ENCODE data around the gene CFLAR. TPM values are rescaled to one million over a fixed set of nuclear protein-coding genes. Genes with fewer than 3 reads are reported as not detected.
A peak's percentile ranks its signal among the peaks of the same experiment; 100 is the strongest.

The CFLAR gene
- total and polyA plus RNA-seq, 2 of the 13 experiments (the other 11 are each of a cell fraction or from before 2014, with no cell fraction given), result 43.8 to 92.1 TPM

GRCh38 chr2:201093573-201093972, 22.4 kb upstream of the CFLAR start (continued):
- TF ChIP-seq, protein P1, sequence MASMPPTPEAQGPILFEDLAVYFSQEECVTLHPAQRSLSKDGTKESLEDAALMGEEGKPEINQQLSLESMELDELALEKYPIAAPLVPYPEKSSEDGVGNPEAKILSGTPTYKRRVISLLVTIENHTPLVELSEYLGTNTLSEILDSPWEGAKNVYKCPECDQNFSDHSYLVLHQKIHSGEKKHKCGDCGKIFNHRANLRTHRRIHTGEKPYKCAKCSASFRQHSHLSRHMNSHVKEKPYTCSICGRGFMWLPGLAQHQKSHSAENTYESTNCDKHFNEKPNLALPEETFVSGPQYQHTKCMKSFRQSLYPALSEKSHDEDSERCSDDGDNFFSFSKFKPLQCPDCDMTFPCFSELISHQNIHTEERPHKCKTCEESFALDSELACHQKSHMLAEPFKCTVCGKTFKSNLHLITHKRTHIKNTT (CRISPR knock-in tag; IDR thresholded peaks at IDR 0.05), result no peak
- no peak for TF ChIP-seq HHEX (CRISPR knock-in tag; IDR thresholded peaks at IDR 0.05)
- TF ChIP-seq KDM6A (CRISPR knock-in tag; IDR thresholded peaks at IDR 0.05; ENCODE audit: low read depth), result no peak
- TF ChIP-seq PAX8 (CRISPR knock-in tag; IDR thresholded peaks at IDR 0.05; ENCODE audit: borderline replicate concordance), result no peak
- TF ChIP-seq CEBPG (CRISPR knock-in tag; IDR thresholded peaks at IDR 0.05), result no peak
- TF ChIP-seq ZNF772 (CRISPR knock-in tag; IDR thresholded peaks at IDR 0.05), result no peak

GRCh38 chr2:201100497-201100896, 15.5 kb upstream of the CFLAR start:
- ATAC-seq (no peak), DNase-seq (ENCODE audit: low spot score) (no peak), FAIRE-seq (no peak)
- H3K4me1 ChIP-seq (ENCODE audit: insufficient read depth, low read length), result peaks cover 35% of the 10 kb centered on the region
- CTCF ChIA-PET (ENCODE audit: low intra/inter-chr PET ratio, low total read pairs), result no interaction called here
- H3K27ac ChIP-seq (ENCODE audit: extremely low read length, insufficient read depth, low read length), result no peak overlapping the region
- H3K9me3 ChIP-seq (ENCODE audit: low read length), result no peaks in the 10 kb centered on the region
- no TSS peak for BruUV-seq (replicated peaks)
- H3K4me3 ChIP-seq (replicated peaks in 1 of 3; ENCODE audit: insufficient read depth in 1 of 3, low read depth in 2 of 3, low read length in 3 of 3), result no peak overlapping the region
- 85% methylated on average over 3 of the region's 3 CpGs for WGBS (ENCODE audit: low lambda C conversion rate)
- H3K9ac ChIP-seq (ENCODE audit: insufficient read depth, low read depth, low read length), result no peak overlapping the region
- POLR2A ChIA-PET, result interaction anchor here (3.0 kb wide), 1 partner anchor 16 kb away, joined by 7 read pairs; the partner anchor contains the start of gene CFLAR
- H3K36me3 ChIP-seq (replicated peaks in 1 of 2; ENCODE audit: control insufficient read depth in 1 of 2, insufficient read depth in 2 of 2, low read length in 2 of 2), result no peaks in the 10 kb centered on the region
- intact Hi-C loops (cut with micrococcal nuclease; ENCODE audit: unreplicated experiment) (no loop called here), in situ Hi-C loops (cut with HindIII; ENCODE audit: extremely low pct_ligation_motif_present, low pct_unique_long_range_greater_than_20kb) (no loop called here)
- no peaks in the 10 kb centered on the region for H3K27me3 ChIP-seq (ENCODE audit: control insufficient read depth in 1 of 2, insufficient read depth in 2 of 2, low read length in 2 of 2)
- no peak overlapping the region for H3K4me2 ChIP-seq (ENCODE audit: low read depth, low read length)
- H2AFZ ChIP-seq (ENCODE audit: low read length), result no peak overlapping the region
- H3K79me2 ChIP-seq (ENCODE audit: insufficient read depth, low read length), result no peaks in the 10 kb centered on the region
- no peaks in the 10 kb centered on the region for H4K20me1 ChIP-seq (ENCODE audit: insufficient read depth, low read length)
- TF ChIP-seq, protein P2, sequence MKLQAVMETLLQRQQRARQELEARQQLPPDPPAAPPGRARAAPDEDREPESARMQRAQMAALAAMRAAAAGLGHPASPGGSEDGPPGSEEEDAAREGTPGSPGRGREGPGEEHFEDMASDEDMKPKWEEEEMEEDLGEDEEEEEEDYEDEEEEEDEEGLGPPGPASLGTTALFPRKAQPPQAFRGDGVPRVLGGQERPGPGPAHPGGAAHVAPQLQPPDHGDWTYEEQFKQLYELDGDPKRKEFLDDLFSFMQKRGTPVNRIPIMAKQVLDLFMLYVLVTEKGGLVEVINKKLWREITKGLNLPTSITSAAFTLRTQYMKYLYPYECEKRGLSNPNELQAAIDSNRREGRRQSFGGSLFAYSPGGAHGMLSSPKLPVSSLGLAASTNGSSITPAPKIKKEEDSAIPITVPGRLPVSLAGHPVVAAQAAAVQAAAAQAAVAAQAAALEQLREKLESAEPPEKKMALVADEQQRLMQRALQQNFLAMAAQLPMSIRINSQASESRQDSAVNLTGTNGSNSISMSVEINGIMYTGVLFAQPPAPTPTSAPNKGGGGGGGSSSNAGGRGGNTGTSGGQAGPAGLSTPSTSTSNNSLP (IDR thresholded peaks at IDR 0.05; ENCODE audit: low read depth, low read length), result no peak
- TF ChIP-seq ZNF451 (CRISPR knock-in tag; IDR thresholded peaks at IDR 0.05), result no peak
- TF ChIP-seq, protein P3, sequence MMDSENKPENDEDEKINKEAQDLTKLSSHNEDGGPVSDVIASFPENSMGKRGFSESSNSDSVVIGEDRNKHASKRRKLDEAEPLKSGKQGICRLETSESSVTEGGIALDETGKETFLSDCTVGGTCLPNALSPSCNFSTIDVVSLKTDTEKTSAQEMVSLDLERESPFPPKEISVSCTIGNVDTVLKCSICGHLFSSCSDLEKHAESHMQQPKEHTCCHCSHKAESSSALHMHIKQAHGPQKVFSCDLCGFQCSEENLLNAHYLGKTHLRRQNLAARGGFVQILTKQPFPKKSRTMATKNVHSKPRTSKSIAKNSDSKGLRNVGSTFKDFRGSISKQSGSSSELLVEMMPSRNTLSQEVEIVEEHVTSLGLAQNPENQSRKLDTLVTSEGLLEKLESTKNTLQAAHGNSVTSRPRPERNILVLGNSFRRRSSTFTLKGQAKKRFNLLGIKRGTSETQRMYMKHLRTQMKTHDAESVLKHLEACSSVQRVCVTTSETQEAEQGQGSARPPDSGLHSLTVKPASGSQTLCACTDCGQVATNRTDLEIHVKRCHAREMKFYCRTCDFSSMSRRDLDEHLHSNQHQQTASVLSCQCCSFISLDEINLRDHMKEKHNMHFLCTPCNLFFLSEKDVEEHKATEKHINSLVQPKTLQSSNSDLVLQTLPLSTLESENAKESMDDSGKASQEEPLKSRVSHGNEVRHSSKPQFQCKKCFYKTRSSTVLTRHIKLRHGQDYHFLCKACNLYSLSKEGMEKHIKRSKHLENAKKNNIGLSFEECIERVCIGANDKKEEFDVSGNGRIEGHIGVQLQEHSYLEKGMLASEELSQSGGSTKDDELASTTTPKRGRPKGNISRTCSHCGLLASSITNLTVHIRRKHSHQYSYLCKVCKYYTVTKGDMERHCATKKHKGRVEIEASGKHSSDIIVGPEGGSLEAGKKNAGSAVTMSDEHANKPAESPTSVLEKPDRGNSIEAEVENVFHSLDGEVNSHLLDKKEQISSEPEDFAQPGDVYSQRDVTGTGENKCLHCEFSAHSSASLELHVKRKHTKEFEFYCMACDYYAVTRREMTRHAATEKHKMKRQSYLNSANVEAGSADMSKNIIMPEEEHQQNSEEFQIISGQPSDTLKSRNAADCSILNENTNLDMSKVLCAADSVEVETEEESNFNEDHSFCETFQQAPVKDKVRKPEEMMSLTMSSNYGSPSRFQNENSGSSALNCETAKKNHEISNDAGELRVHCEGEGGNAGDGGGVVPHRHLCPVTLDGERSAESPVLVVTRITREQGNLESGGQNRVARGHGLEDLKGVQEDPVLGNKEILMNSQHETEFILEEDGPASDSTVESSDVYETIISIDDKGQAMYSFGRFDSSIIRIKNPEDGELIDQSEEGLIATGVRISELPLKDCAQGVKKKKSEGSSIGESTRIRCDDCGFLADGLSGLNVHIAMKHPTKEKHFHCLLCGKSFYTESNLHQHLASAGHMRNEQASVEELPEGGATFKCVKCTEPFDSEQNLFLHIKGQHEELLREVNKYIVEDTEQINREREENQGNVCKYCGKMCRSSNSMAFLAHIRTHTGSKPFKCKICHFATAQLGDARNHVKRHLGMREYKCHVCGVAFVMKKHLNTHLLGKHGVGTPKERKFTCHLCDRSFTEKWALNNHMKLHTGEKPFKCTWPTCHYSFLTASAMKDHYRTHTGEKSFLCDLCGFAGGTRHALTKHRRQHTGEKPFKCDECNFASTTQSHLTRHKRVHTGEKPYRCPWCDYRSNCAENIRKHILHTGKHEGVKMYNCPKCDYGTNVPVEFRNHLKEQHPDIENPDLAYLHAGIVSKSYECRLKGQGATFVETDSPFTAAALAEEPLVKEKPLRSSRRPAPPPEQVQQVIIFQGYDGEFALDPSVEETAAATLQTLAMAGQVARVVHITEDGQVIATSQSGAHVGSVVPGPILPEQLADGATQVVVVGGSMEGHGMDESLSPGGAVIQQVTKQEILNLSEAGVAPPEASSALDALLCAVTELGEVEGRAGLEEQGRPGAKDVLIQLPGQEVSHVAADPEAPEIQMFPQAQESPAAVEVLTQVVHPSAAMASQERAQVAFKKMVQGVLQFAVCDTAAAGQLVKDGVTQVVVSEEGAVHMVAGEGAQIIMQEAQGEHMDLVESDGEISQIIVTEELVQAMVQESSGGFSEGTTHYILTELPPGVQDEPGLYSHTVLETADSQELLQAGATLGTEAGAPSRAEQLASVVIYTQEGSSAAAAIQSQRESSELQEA (CRISPR knock-in tag; IDR thresholded peaks at IDR 0.05; ENCODE audit: not compliant biosample characterization), result no peak
- TF ChIP-seq ZNF607 (CRISPR knock-in tag; IDR thresholded peaks at IDR 0.05; ENCODE audit: borderline replicate concordance), result no peak
- peak; percentile 75 for TF ChIP-seq ZNF770 (CRISPR knock-in tag; IDR thresholded peaks at IDR 0.05)
